Measurements from ENCODE around the gene PSRC1. TPM values are rescaled to one million over a fixed set of nuclear protein-coding genes. Genes with fewer than 3 reads are reported as not detected.

PSRC1 gene
- total RNA-seq (4.2 TPM), polyA plus RNA-seq (ENCODE audit: insufficient read depth, low read depth, low replicate concordance) (3.5 TPM)
- long read RNA-seq, donor 1, partial matches to known transcripts: 0 of 5 reads
- long read RNA-seq, donor 1, other reads (novel, unspliced or antisense): 0 of 5 reads
- long read RNA-seq, donor 2, partial matches to known transcripts: 0 of 6 reads
- long read RNA-seq, donor 2, other reads (novel, unspliced or antisense): 0 of 6 reads
- long read RNA-seq, donor 3, partial matches to known transcripts: 0 of 2 reads
- long read RNA-seq, donor 3, other reads (novel, unspliced or antisense): 0 of 2 reads
- long read RNA-seq, donor 4, partial matches to known transcripts: 0 of 3 reads
- long read RNA-seq, donor 4, other reads (novel, unspliced or antisense): 0 of 3 reads
- long read RNA-seq, donor 5: 0 reads
- long read RNA-seq, donor 6, partial matches to known transcripts: 0 of 1 reads
- long read RNA-seq, donor 6, other reads (novel, unspliced or antisense): 0 of 1 reads
- long read RNA-seq, donor 7, partial matches to known transcripts: 0 of 1 reads
- long read RNA-seq, donor 7, other reads (novel, unspliced or antisense): 1 of 1 reads
- long read RNA-seq, donor 8, partial matches to known transcripts: 8 of 16 reads
- long read RNA-seq, donor 8, other reads (novel, unspliced or antisense): 0 of 16 reads
- long read RNA-seq, donor 9, partial matches to known transcripts: 0 of 1 reads
- long read RNA-seq, donor 9, other reads (novel, unspliced or antisense): 0 of 1 reads
- long read RNA-seq, donor 10, partial matches to known transcripts: 0 of 6 reads
- long read RNA-seq, donor 10, other reads (novel, unspliced or antisense): 0 of 6 reads

- Histone ChIP-seq H3K4me1 (ENCODE audit: control insufficient read depth in 2 of 3, insufficient read depth in 2 of 3, low read depth in 1 of 3, low read length in 3 of 3) (peaks cover 0 to 9% (median 6%) of the 10 kb centered on the region in 3 donors), H3K4me3 (ENCODE audit: low read length in 3 of 3) (peak within 1 kb of the TSS; percentile 86 to 89 (median 89)), H3K27ac (ENCODE audit: low read depth in 2 of 2, low read length in 2 of 2) (peak within 1 kb of the TSS; percentile 77 to 93), H3K9me3 (ENCODE audit: control insufficient read depth in 2 of 3, insufficient read depth in 1 of 3, low read length in 3 of 3) (no peaks in the 10 kb centered on the region), H3K36me3 (ENCODE audit: control insufficient read depth in 2 of 3, insufficient read depth in 3 of 3, low read length in 3 of 3) (no peaks in the 10 kb centered on the region), H3K27me3 (ENCODE audit: control insufficient read depth, insufficient read depth, low read length) (no peaks in the 10 kb centered on the region), H3K9ac (ENCODE audit: low read length in 3 of 3) (peak within 1 kb of the TSS; percentile 63 to 94 (median 91))
- FAIRE-seq (peak; percentile 60), DNase-seq (peak; percentile 97 to 98 (median 98))
- peak; percentile 46 for TF ChIP-seq CTCF (IDR thresholded peaks at IDR 0.05; ENCODE audit: borderline replicate concordance, extremely low read depth, insufficient read depth)
- intact Hi-C loops (cut with DNase I): no loop called here
These were observed at the start of gene PSRC1 for GRCh38 chr1:109282952-109283747. Gene PSRC1, minus strand, starts transcription at chr1:109283145.

- Histone ChIP-seq H3K9ac (ENCODE audit: low read length in 3 of 3) (no peak overlapping the region), H3K9me3 (ENCODE audit: control insufficient read depth in 2 of 3, insufficient read depth in 1 of 3, low read length in 3 of 3) (peaks cover 0 to 2% (median 0%) of the 10 kb centered on the region in 3 donors), H3K27me3 (ENCODE audit: control insufficient read depth, insufficient read depth, low read length) (no peaks in the 10 kb centered on the region), H3K27ac (ENCODE audit: low read depth in 2 of 2, low read length in 2 of 2) (no peak overlapping the region), H3K4me1 (ENCODE audit: control insufficient read depth in 2 of 3, insufficient read depth in 2 of 3, low read depth in 1 of 3, low read length in 3 of 3) (no peaks in the 10 kb centered on the region), H3K36me3 (ENCODE audit: control insufficient read depth in 2 of 3, insufficient read depth in 3 of 3, low read length in 3 of 3) (peaks cover 0 to 21% (median 10%) of the 10 kb centered on the region in 3 donors), H3K4me3 (ENCODE audit: low read length in 3 of 3) (no peak overlapping the region)
- FAIRE-seq: no peak
- intact Hi-C loops (cut with DNase I): no loop called here
- TF ChIP-seq CTCF (IDR thresholded peaks at IDR 0.05; ENCODE audit: borderline replicate concordance, extremely low read depth, insufficient read depth): no peak
- no peak for DNase-seq
These were observed 48.2 kb upstream of the PSRC1 start for GRCh38 chr1:109331113-109331512.

GRCh38 chr1:109327285-109327684, 44.3 kb upstream of the PSRC1 start:
- intact Hi-C loops (cut with DNase I): no loop called here
- no peak for TF ChIP-seq CTCF (IDR thresholded peaks at IDR 0.05; ENCODE audit: borderline replicate concordance, extremely low read depth, insufficient read depth)
- no peaks in the 10 kb centered on the region for H3K4me1 ChIP-seq (ENCODE audit: control insufficient read depth in 2 of 3, insufficient read depth in 2 of 3, low read depth in 1 of 3, low read length in 3 of 3)
- H3K4me3 ChIP-seq (ENCODE audit: low read length in 3 of 3): no peak overlapping the region
- H3K27me3 ChIP-seq (ENCODE audit: control insufficient read depth, insufficient read depth, low read length): no peaks in the 10 kb centered on the region
- H3K9ac ChIP-seq (ENCODE audit: low read length in 3 of 3): no peak overlapping the region
- FAIRE-seq: no peak
- H3K27ac ChIP-seq (ENCODE audit: low read depth in 2 of 2, low read length in 2 of 2): no peak overlapping the region
- H3K36me3 ChIP-seq (ENCODE audit: control insufficient read depth in 2 of 3, insufficient read depth in 3 of 3, low read length in 3 of 3): peaks cover 0 to 26% (median 14%) of the 10 kb centered on the region in 3 donors
- peaks cover 0 to 2% (median 0%) of the 10 kb centered on the region in 3 donors for H3K9me3 ChIP-seq (ENCODE audit: control insufficient read depth in 2 of 3, insufficient read depth in 1 of 3, low read length in 3 of 3)
- DNase-seq: no peak
